WTC11 (cell line): ENCODE data around the gene TASP1. TPM values are rescaled to one million over a fixed set of nuclear protein-coding genes. Genes with fewer than 3 reads are reported as not detected.
A peak's percentile ranks its signal among the peaks of the same experiment; 100 is the strongest.

ENCODE experiments used
- ATAC-seq: fragments of 200-7000 bp; cut with Tn5 transposase; 2 replicates; pipeline ENCODE4 v1.10.0; 2021; ENCODE audit warnings: mild to moderate bottlenecking, moderate library complexity
- CTCF ChIA-PET: fragments of 300-600 bp; sonication (Branson Sonifier 250); formaldehyde crosslinking; loops from one replicate; lab custom pipeline; 2021; ENCODE audit warnings: antibody characterized with exemption; lab: Charles Lee
- POLR2A ChIA-PET: fragments of 350-600 bp; sonication (Branson Sonifier 250); formaldehyde crosslinking; loops from one replicate; lab custom pipeline; 2021; ENCODE audit warnings: antibody characterized with exemption; lab: Charles Lee
- DNase-seq: peaks from one replicate; pipeline ENCODE4 v3.0.0; 2021; ENCODE audit warnings: low spot score
- H3K27ac Mint-ChIP-seq: 2 replicates; pipeline ENCODE4 v1.8.0; 2021; ENCODE audit warnings: mixed read lengths
- H3K27me3 Mint-ChIP-seq: 2 replicates; pipeline ENCODE4 v1.8.0; 2021; ENCODE audit warnings: low read depth, mild to moderate bottlenecking, moderate library complexity, mixed read lengths
- H3K36me3 Mint-ChIP-seq: 2 replicates; pipeline ENCODE4 v1.8.0; 2021; ENCODE audit warnings: mixed read lengths
- H3K4me1 Mint-ChIP-seq: 2 replicates; pipeline ENCODE4 v1.8.0; 2022; ENCODE audit warnings: mixed read lengths
- H3K4me3 Mint-ChIP-seq: 2 replicates; pipeline ENCODE4 v1.8.0; 2021; ENCODE audit warnings: mild to moderate bottlenecking, moderate library complexity, mixed read lengths
- H3K9me3 Mint-ChIP-seq: 2 replicates; pipeline ENCODE4 v1.8.0; 2021; ENCODE audit warnings: mixed read lengths
- ESRRA ChIP-seq: sonication (generic); formaldehyde crosslinking; IDR thresholded peaks from 2 replicates; pipeline ENCODE4 v1.8.1; 2022; ENCODE audit warnings: mild to moderate bottlenecking, missing genetic modification reagents, borderline replicate concordance
- MXD4 ChIP-seq: fragments of 250-450 bp; sonication (Bioruptor Pico); IDR thresholded peaks from 2 replicates; pipeline ENCODE4 v1.8.0; 2021; ENCODE audit warnings: mild to moderate bottlenecking, moderate library complexity, borderline replicate concordance
- NFATC4 ChIP-seq: fragments of 250-450 bp; sonication (Bioruptor Pico); IDR thresholded peaks from 2 replicates; pipeline ENCODE4 v1.9.0; 2021; ENCODE audit warnings: mild to moderate bottlenecking
- OVOL2 ChIP-seq: fragments of 250-450 bp; sonication (Bioruptor Pico); IDR thresholded peaks from 2 replicates; pipeline ENCODE4 v1.9.0; 2021; ENCODE audit warnings: mild to moderate bottlenecking, borderline replicate concordance
- TEAD1 ChIP-seq: sonication (generic); formaldehyde crosslinking; IDR thresholded peaks from 2 replicates; pipeline ENCODE4 v1.8.0; 2022; ENCODE audit warnings: mild to moderate bottlenecking, missing genetic modification reagents
- TEAD4 ChIP-seq: sonication (generic); formaldehyde crosslinking; IDR thresholded peaks from 2 replicates; pipeline ENCODE4 v1.8.0; 2022; ENCODE audit warnings: mild to moderate bottlenecking, missing genetic modification reagents
- total RNA-seq: library from RNA; stranded (reverse); gene quantifications from 3 replicates; pipeline ENCODE4 v1.2.3, GENCODE V29; 2021
- TF ChIP-seq, protein P1 (sequence below): sonication (generic); formaldehyde crosslinking; IDR thresholded peaks from 2 replicates; pipeline ENCODE4 v1.8.0; 2023; ENCODE audit warnings: missing genetic modification reagents, mild to moderate bottlenecking, borderline replicate concordance
- TF ChIP-seq, protein P2 (sequence below): fragments of 250-450 bp; sonication (Bioruptor Pico); IDR thresholded peaks from 2 replicates; pipeline ENCODE4 v1.9.0; 2021; ENCODE audit warnings: mild to moderate bottlenecking
- TF ChIP-seq, protein P3 (sequence below): fragments of 250-450 bp; sonication (Bioruptor Pico); IDR thresholded peaks from 2 replicates; pipeline ENCODE4 v2.1.2; 2022; ENCODE audit warnings: mild to moderate bottlenecking, moderate library complexity
- TF ChIP-seq, protein P4 (sequence below): sonication (generic); formaldehyde crosslinking; IDR thresholded peaks from 2 replicates; pipeline ENCODE4 v1.8.1; 2023; ENCODE audit warnings: mild to moderate bottlenecking, missing genetic modification reagents, moderate library complexity
- TF ChIP-seq, protein P5 (sequence below): sonication (generic); formaldehyde crosslinking; IDR thresholded peaks from 2 replicates; pipeline ENCODE4 v1.8.0; 2022; ENCODE audit warnings: mild to moderate bottlenecking, missing genetic modification reagents

TASP1 gene
- total RNA-seq, 1 experiment from 2014 or later, result 12.4 TPM

DNA sequence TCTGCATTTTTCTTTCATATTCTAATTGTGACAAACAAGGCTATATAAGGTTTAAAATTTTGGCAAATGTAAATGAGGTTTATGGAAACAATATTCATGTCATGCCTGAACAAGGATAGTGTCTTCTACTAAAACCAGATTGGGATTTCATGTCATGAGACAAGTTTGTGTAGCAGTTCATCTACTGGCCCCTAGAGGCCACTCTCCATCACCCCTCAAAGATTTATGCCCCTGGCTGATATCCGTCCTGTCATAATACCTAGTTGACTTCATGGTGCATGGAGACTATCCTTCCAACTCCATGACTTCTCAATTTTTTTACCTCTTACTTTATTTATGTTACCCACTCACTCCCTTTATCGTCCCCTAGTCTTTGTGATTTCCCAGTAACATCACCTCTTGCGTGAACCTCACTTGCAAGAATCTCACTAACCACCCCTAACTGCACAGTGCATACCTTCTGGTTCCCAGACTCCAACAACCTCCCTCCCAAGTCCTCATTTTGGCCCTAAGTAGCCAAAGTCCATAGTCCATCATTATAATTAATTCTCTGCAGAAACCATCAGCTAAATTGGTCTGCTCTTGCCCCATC lies 179.8 kb downstream of the TASP1 start (continued):
- TF ChIP-seq, protein P1, sequence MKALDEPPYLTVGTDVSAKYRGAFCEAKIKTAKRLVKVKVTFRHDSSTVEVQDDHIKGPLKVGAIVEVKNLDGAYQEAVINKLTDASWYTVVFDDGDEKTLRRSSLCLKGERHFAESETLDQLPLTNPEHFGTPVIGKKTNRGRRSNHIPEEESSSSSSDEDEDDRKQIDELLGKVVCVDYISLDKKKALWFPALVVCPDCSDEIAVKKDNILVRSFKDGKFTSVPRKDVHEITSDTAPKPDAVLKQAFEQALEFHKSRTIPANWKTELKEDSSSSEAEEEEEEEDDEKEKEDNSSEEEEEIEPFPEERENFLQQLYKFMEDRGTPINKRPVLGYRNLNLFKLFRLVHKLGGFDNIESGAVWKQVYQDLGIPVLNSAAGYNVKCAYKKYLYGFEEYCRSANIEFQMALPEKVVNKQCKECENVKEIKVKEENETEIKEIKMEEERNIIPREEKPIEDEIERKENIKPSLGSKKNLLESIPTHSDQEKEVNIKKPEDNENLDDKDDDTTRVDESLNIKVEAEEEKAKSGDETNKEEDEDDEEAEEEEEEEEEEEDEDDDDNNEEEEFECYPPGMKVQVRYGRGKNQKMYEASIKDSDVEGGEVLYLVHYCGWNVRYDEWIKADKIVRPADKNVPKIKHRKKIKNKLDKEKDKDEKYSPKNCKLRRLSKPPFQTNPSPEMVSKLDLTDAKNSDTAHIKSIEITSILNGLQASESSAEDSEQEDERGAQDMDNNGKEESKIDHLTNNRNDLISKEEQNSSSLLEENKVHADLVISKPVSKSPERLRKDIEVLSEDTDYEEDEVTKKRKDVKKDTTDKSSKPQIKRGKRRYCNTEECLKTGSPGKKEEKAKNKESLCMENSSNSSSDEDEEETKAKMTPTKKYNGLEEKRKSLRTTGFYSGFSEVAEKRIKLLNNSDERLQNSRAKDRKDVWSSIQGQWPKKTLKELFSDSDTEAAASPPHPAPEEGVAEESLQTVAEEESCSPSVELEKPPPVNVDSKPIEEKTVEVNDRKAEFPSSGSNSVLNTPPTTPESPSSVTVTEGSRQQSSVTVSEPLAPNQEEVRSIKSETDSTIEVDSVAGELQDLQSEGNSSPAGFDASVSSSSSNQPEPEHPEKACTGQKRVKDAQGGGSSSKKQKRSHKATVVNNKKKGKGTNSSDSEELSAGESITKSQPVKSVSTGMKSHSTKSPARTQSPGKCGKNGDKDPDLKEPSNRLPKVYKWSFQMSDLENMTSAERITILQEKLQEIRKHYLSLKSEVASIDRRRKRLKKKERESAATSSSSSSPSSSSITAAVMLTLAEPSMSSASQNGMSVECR (CRISPR knock-in tag), result no peak

DNA sequence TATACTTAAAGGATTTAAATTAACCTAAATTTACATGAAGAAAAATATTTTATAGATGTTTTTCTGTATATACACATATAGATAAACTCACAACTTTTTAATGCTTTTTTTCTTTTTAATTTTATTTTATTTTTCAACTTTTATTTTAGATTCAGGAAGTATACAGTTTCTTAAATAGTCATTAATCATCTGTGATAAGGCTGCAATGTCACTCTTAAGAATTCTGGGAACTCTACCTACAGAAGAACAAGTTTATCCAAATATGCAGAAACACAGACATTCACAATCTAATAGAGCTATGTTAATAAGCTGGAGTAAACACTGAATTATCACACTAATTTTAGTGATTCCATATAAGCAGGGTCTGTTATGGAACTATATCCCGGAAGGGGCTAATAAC lies 181.2 kb downstream of the TASP1 start:
- Mint-ChIP-seq H3K9me3 (peaks cover 9% of the 10 kb centered on the region), H3K27ac (no peak overlapping the region), H3K36me3 (no peaks in the 10 kb centered on the region; the same call in 1 of the 2 replicates), H3K4me3 (no peak overlapping the region), H3K27me3 (no peaks in the 10 kb centered on the region), H3K4me1 (peaks cover 18% of the 10 kb centered on the region)
- ChIA-PET POLR2A (no interaction called here), CTCF (no interaction called here)
- ATAC-seq, result no peak
- DNase-seq, result no peak
- TF ChIP-seq TEAD1 (no peak), OVOL2 (CRISPR knock-in tag) (no peak), ESRRA (CRISPR knock-in tag) (no peak), MXD4 (CRISPR knock-in tag) (no peak), NFATC4 (CRISPR knock-in tag) (no peak), TEAD4 (no peak)
- TF ChIP-seq, protein P2, sequence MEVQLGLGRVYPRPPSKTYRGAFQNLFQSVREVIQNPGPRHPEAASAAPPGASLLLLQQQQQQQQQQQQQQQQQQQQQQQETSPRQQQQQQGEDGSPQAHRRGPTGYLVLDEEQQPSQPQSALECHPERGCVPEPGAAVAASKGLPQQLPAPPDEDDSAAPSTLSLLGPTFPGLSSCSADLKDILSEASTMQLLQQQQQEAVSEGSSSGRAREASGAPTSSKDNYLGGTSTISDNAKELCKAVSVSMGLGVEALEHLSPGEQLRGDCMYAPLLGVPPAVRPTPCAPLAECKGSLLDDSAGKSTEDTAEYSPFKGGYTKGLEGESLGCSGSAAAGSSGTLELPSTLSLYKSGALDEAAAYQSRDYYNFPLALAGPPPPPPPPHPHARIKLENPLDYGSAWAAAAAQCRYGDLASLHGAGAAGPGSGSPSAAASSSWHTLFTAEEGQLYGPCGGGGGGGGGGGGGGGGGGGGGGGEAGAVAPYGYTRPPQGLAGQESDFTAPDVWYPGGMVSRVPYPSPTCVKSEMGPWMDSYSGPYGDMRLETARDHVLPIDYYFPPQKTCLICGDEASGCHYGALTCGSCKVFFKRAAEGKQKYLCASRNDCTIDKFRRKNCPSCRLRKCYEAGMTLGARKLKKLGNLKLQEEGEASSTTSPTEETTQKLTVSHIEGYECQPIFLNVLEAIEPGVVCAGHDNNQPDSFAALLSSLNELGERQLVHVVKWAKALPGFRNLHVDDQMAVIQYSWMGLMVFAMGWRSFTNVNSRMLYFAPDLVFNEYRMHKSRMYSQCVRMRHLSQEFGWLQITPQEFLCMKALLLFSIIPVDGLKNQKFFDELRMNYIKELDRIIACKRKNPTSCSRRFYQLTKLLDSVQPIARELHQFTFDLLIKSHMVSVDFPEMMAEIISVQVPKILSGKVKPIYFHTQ (CRISPR knock-in tag), result no peak
- TF ChIP-seq, protein P3, sequence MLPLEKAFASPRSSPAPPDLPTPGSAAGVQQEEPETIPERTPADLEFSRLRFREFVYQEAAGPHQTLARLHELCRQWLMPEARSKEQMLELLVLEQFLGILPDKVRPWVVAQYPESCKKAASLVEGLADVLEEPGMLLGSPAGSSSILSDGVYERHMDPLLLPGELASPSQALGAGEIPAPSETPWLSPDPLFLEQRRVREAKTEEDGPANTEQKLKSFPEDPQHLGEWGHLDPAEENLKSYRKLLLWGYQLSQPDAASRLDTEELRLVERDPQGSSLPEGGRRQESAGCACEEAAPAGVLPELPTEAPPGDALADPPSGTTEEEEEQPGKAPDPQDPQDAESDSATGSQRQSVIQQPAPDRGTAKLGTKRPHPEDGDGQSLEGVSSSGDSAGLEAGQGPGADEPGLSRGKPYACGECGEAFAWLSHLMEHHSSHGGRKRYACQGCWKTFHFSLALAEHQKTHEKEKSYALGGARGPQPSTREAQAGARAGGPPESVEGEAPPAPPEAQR (CRISPR knock-in tag), result no peak

DNA sequence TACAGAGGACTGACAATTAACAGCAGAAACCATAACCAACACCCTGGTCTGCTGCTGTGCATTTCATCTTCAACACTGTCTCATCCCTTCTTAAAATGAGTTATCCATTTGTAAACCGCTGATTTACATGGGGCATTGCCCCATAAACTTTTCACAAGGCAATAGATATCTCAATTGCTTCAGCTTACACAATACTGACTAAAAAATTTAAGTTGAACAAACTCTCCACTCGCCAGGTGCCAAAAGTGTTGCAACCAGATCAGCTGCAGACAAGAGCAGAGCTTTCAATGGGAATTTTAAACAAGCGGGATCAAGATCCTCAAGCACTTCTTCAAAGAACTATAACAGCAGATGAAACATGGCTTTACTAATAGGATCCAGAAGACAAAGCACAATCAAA lies 183.0 kb downstream of the TASP1 start:
- no peaks in the 10 kb centered on the region for H3K27me3 Mint-ChIP-seq
- ATAC-seq, result no peak

More for the DNA sequence above, 183.0 kb downstream of the TASP1 start:
- peaks cover 9% of the 10 kb centered on the region for H3K9me3 Mint-ChIP-seq
- ChIA-PET POLR2A (no interaction called here), CTCF (no interaction called here)
- no peaks in the 10 kb centered on the region; the same call in 1 of the 2 replicates for H3K36me3 Mint-ChIP-seq
- H3K27ac Mint-ChIP-seq, result peak overlapping the region; percentile 28; the same call in 1 of the 2 replicates
- H3K4me1 Mint-ChIP-seq, result peaks cover 17% of the 10 kb centered on the region
- H3K4me3 Mint-ChIP-seq, result no peak overlapping the region
- TF ChIP-seq, protein P3 (CRISPR knock-in tag), result no peak
- TF ChIP-seq, protein P4, sequence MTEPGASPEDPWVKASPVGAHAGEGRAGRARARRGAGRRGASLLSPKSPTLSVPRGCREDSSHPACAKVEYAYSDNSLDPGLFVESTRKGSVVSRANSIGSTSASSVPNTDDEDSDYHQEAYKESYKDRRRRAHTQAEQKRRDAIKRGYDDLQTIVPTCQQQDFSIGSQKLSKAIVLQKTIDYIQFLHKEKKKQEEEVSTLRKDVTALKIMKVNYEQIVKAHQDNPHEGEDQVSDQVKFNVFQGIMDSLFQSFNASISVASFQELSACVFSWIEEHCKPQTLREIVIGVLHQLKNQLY (CRISPR knock-in tag), result no peak
- TF ChIP-seq, protein P5, sequence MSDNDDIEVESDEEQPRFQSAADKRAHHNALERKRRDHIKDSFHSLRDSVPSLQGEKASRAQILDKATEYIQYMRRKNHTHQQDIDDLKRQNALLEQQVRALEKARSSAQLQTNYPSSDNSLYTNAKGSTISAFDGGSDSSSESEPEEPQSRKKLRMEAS (CRISPR knock-in tag), result no peak
- no peak for DNase-seq
